ENCODE data around the gene NOS1AP.

The NOS1AP gene

DNA sequence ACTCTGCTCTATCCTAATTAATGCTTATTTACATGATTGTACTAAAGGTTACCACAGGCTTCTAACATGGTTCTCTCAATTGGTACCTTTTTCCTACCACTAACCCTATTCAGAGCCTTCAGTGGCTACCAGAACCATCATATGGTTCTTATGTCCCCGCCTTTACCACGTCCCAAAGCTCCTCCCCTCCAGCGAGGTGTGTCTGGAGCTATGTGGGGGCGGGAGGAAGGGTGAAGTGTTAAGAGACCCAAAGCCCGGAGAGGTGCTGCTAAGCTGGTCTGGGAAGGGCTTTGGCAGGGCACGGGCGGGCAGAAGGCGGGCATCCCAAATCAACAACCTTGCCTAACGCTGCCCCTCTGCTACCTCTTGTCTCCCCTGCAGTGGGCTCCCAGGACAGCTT lies 297.2 kb downstream of the NOS1AP start:
- H3K9me3 ChIP-seq (ENCODE audit: severe bottlenecking), result no peaks in the 10 kb centered on the region
- no peak overlapping the region for H3K27ac ChIP-seq
- H3K27me3 ChIP-seq (ENCODE audit: insufficient read depth, low read depth, severe bottlenecking), result no peaks in the 10 kb centered on the region
- H3K36me3 ChIP-seq, result peaks cover 26% of the 10 kb centered on the region
- no peak for DNase-seq
- no peak overlapping the region for H3K4me3 ChIP-seq (ENCODE audit: low read depth, low read length)
- TF ChIP-seq, protein P1, sequence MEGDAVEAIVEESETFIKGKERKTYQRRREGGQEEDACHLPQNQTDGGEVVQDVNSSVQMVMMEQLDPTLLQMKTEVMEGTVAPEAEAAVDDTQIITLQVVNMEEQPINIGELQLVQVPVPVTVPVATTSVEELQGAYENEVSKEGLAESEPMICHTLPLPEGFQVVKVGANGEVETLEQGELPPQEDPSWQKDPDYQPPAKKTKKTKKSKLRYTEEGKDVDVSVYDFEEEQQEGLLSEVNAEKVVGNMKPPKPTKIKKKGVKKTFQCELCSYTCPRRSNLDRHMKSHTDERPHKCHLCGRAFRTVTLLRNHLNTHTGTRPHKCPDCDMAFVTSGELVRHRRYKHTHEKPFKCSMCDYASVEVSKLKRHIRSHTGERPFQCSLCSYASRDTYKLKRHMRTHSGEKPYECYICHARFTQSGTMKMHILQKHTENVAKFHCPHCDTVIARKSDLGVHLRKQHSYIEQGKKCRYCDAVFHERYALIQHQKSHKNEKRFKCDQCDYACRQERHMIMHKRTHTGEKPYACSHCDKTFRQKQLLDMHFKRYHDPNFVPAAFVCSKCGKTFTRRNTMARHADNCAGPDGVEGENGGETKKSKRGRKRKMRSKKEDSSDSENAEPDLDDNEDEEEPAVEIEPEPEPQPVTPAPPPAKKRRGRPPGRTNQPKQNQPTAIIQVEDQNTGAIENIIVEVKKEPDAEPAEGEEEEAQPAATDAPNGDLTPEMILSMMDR (IDR thresholded peaks at IDR 0.05; ENCODE audit: low read depth, low read length), result no peak

GRCh38 chr1:162367073-162367472 lies 297.6 kb downstream of the NOS1AP start:
- TF ChIP-seq, protein P1 (IDR thresholded peaks at IDR 0.05; ENCODE audit: low read depth, low read length), result no peak
- Histone ChIP-seq H3K27ac (no peak overlapping the region), H3K27me3 (ENCODE audit: insufficient read depth, low read depth, severe bottlenecking) (no peaks in the 10 kb centered on the region), H3K4me3 (ENCODE audit: low read depth, low read length) (no peak overlapping the region), H3K9me3 (ENCODE audit: severe bottlenecking) (no peaks in the 10 kb centered on the region), H3K36me3 (peaks cover 24% of the 10 kb centered on the region)
- DNase-seq, result no peak

DNA sequence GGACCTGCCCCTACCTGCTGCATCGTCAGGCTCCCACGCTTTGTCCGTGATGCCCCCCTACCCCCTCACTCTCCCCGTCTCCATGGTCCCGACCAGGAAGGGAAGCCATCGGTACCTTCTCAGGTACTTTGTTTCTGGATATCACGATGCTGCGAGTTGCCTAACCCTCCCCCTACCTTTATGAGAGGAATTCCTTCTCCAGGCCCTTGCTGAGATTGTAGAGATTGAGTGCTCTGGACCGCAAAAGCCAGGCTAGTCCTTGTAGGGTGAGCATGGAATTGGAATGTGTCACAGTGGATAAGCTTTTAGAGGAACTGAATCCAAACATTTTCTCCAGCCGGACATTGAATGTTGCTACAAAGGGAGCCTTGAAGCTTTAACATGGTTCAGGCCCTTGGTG lies 298.3 kb downstream of the NOS1AP start:
- TF ChIP-seq, protein P1 (IDR thresholded peaks at IDR 0.05; ENCODE audit: low read depth, low read length), result no peak
- no peak for DNase-seq
- no peak overlapping the region for H3K4me3 ChIP-seq (ENCODE audit: low read depth, low read length)
- no peaks in the 10 kb centered on the region for H3K27me3 ChIP-seq (ENCODE audit: insufficient read depth, low read depth, severe bottlenecking)
- peaks cover 21% of the 10 kb centered on the region for H3K36me3 ChIP-seq
- no peaks in the 10 kb centered on the region for H3K9me3 ChIP-seq (ENCODE audit: severe bottlenecking)
- no peak overlapping the region for H3K27ac ChIP-seq

- H3K27ac ChIP-seq, result no peak overlapping the region
- peak; percentile 69 for DNase-seq
- no peaks in the 10 kb centered on the region for H3K27me3 ChIP-seq (ENCODE audit: insufficient read depth, low read depth, severe bottlenecking)
Measured at GRCh38 chr1:162368451-162368850, 299.0 kb downstream of the NOS1AP start.

GRCh38 chr1:162369571-162369970 lies 300.1 kb downstream of the NOS1AP start:
- no peak for DNase-seq
- no peaks in the 10 kb centered on the region for H3K27me3 ChIP-seq (ENCODE audit: insufficient read depth, low read depth, severe bottlenecking)
- H3K36me3 ChIP-seq, result peaks cover 21% of the 10 kb centered on the region
- H3K27ac ChIP-seq, result no peak overlapping the region
- TF ChIP-seq, protein P1 (IDR thresholded peaks at IDR 0.05; ENCODE audit: low read depth, low read length), result no peak
- no peak overlapping the region for H3K4me3 ChIP-seq (ENCODE audit: low read depth, low read length)
- H3K9me3 ChIP-seq (ENCODE audit: severe bottlenecking), result no peaks in the 10 kb centered on the region

More at GRCh38 chr1:162368451-162368850, 299.0 kb downstream of the NOS1AP start:
- H3K9me3 ChIP-seq (ENCODE audit: severe bottlenecking), result no peaks in the 10 kb centered on the region
- H3K4me3 ChIP-seq (ENCODE audit: low read depth, low read length), result no peak overlapping the region
- TF ChIP-seq, protein P1 (IDR thresholded peaks at IDR 0.05; ENCODE audit: low read depth, low read length), result no peak
- H3K36me3 ChIP-seq, result peaks cover 16% of the 10 kb centered on the region

GRCh38 chr1:162370161-162370560 lies 300.7 kb downstream of the NOS1AP start:
- Histone ChIP-seq H3K27ac (no peak overlapping the region), H3K36me3 (peaks cover 22% of the 10 kb centered on the region), H3K9me3 (ENCODE audit: severe bottlenecking) (no peaks in the 10 kb centered on the region), H3K4me3 (ENCODE audit: low read depth, low read length) (no peak overlapping the region), H3K27me3 (ENCODE audit: insufficient read depth, low read depth, severe bottlenecking) (no peaks in the 10 kb centered on the region)
- TF ChIP-seq, protein P1 (IDR thresholded peaks at IDR 0.05; ENCODE audit: low read depth, low read length), result no peak
- DNase-seq, result no peak
